HEK293 (cell line): ENCODE measurements around the gene GBX1.

Source experiments
- CTCF ChIP-seq: fragments of 450-650 bp; formaldehyde crosslinking; IDR thresholded peaks from 2 replicates; pipeline ENCODE4 v1.5.1; 2016; ENCODE audit warnings: missing biosample characterization, missing genetic modification characterization
- HOXA7 ChIP-seq: sonication (generic); formaldehyde crosslinking; IDR thresholded peaks from 2 replicates; pipeline ENCODE4 v1.8.1; 2022; ENCODE audit warnings: missing genetic modification reagents, borderline replicate concordance
- ZNF585B ChIP-seq: fragments of 450-650 bp; formaldehyde crosslinking; IDR thresholded peaks from 2 replicates; pipeline ENCODE4 v1.5.1; 2016; ENCODE audit warnings: missing biosample characterization, missing genetic modification characterization

- TF ChIP-seq ZNF585B (tag by site-specific recombination) = no peak
- no peak for TF ChIP-seq CTCF (tag by site-specific recombination)
- TF ChIP-seq HOXA7 = no peak
Observed at GRCh38 chr7:151186640-151187408, 19.3 kb upstream of the GBX1 start, which contains the start of gene ASB10.
